Measurements from ENCODE around the gene CD2.

The CD2 gene

GRCh38 chr1:116808848-116809508, 54.7 kb downstream of the CD2 start:
- no peak for TF ChIP-seq CTCF (IDR thresholded peaks at IDR 0.05)
- Histone ChIP-seq H3K4me1 (ENCODE audit: control insufficient read depth in 1 of 2, insufficient read depth in 1 of 2, low read depth in 1 of 2, low read length in 1 of 2) (no peaks in the 10 kb centered on the region), H3K9me3 (no peaks in the 10 kb centered on the region), H3K4me3 (ENCODE audit: low read depth in 1 of 2, low read length in 1 of 2) (no peak overlapping the region), H3K36me3 (no peaks in the 10 kb centered on the region), H3K27ac (no peak overlapping the region), H3K27me3 (no peaks in the 10 kb centered on the region)

- Histone ChIP-seq H3K27me3 (no peaks in the 10 kb centered on the region), H3K36me3 (no peaks in the 10 kb centered on the region), H3K4me3 (ENCODE audit: low read depth in 1 of 2, low read length in 1 of 2) (no peak overlapping the region), H3K27ac (no peak overlapping the region), H3K9me3 (no peaks in the 10 kb centered on the region), H3K4me1 (ENCODE audit: control insufficient read depth in 1 of 2, insufficient read depth in 1 of 2, low read depth in 1 of 2, low read length in 1 of 2) (no peaks in the 10 kb centered on the region)
- no peak for TF ChIP-seq CTCF (IDR thresholded peaks at IDR 0.05)
Measured at GRCh38 chr1:116811321-116811720, 57.1 kb downstream of the CD2 start.

GRCh38 chr1:116814926-116815723, 60.9 kb downstream of the CD2 start:
- Histone ChIP-seq H3K4me1 (ENCODE audit: control insufficient read depth in 1 of 2, insufficient read depth in 1 of 2, low read depth in 1 of 2, low read length in 1 of 2) (no peaks in the 10 kb centered on the region), H3K27ac (no peak overlapping the region), H3K27me3 (no peaks in the 10 kb centered on the region), H3K36me3 (no peaks in the 10 kb centered on the region), H3K4me3 (ENCODE audit: low read depth in 1 of 2, low read length in 1 of 2) (no peak overlapping the region), H3K9me3 (no peaks in the 10 kb centered on the region)
- no peak for TF ChIP-seq CTCF (IDR thresholded peaks at IDR 0.05)

- Histone ChIP-seq H3K9me3 (no peaks in the 10 kb centered on the region), H3K4me3 (ENCODE audit: low read depth in 1 of 2, low read length in 1 of 2) (no peak overlapping the region), H3K4me1 (ENCODE audit: control insufficient read depth in 1 of 2, insufficient read depth in 1 of 2, low read depth in 1 of 2, low read length in 1 of 2) (no peaks in the 10 kb centered on the region), H3K36me3 (no peaks in the 10 kb centered on the region), H3K27me3 (no peaks in the 10 kb centered on the region), H3K27ac (no peak overlapping the region)
- TF ChIP-seq CTCF (IDR thresholded peaks at IDR 0.05): no peak
Measured at GRCh38 chr1:116817582-116818064, 63.4 kb downstream of the CD2 start.
